ENCODE data around the gene OTUD3.

- no peak for TF ChIP-seq RAD21 (IDR thresholded peaks at IDR 0.05; ENCODE audit: low read length)
- no peak for TF ChIP-seq TAF1 (IDR thresholded peaks at IDR 0.05; ENCODE audit: borderline replicate concordance, low read depth, low read length)
- no peak for TF ChIP-seq MXI1 (IDR thresholded peaks at IDR 0.05; ENCODE audit: low read depth, low read length)
These were observed 27.2 kb downstream of the OTUD3 start for GRCh38 chr1:19909392-19909791.

All from SK-N-SH (cell line).